ENCODE measurements around the gene XPNPEP1.

The XPNPEP1 gene

GRCh38 chr10:109861081-109861480, 62.2 kb downstream of the XPNPEP1 start:
- no peak for DNase-seq

GRCh38 chr10:109859221-109859620, 64.1 kb downstream of the XPNPEP1 start:
- no peak for DNase-seq

- DNase-seq, result no peak
Observed at GRCh38 chr10:109855746-109856145, 67.6 kb downstream of the XPNPEP1 start.

DNA sequence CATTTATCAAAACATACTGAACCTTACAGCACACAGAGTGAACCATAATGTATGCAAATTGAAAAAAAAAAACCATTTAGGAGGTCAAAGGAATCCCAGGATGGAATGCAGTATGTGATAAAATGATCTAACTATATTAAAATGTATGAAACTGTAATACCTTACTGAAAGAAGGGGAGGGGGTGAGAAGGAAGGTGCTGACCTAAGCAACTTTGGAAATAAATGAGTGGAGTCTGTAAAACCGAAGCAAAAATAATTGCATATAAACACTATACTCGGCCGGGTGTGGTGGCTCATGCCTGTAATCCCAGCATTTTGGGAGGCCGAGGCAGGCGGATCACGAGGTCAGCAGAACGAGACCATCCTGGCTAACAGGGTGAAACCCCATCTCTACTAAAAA, 69.4 kb downstream of the XPNPEP1 start:
- DNase-seq, result no peak

DNA sequence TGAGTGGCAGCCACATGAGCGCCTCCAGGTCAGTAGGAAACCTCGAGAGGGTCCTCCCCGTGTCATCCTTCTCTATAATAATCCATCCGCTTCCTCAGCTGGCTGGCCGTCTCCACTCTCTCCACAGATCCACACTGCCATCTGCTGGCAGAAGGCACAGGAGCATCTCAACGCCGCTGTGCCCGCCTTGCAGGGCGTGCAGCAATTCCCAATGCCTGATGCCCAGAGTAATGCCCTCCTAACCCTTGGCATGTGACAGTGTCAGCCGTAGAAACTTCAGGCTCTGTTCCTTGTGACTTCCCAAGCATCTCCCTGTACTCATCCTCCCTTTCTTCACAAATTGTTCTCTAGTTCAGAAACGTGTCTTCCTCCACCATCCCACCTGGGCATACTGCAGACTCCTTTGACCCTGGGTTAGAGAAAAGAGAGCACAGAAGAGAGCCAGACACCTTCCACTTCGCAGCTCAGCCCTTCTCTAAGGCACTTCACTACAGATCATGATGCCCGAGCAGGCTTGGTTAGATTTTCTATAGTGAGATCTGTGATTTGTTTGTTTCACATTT, 70.8 kb downstream of the XPNPEP1 start:
- DNase-seq, result no peak

GRCh38 chr10:109851616-109852474, 71.5 kb downstream of the XPNPEP1 start:
- DNase-seq, result no peak

GRCh38 chr10:109846832-109847231, 76.5 kb downstream of the XPNPEP1 start:
- no peak for DNase-seq

- no peak for DNase-seq
Observed at GRCh38 chr10:109845308-109845707, 78.0 kb downstream of the XPNPEP1 start.

DNA sequence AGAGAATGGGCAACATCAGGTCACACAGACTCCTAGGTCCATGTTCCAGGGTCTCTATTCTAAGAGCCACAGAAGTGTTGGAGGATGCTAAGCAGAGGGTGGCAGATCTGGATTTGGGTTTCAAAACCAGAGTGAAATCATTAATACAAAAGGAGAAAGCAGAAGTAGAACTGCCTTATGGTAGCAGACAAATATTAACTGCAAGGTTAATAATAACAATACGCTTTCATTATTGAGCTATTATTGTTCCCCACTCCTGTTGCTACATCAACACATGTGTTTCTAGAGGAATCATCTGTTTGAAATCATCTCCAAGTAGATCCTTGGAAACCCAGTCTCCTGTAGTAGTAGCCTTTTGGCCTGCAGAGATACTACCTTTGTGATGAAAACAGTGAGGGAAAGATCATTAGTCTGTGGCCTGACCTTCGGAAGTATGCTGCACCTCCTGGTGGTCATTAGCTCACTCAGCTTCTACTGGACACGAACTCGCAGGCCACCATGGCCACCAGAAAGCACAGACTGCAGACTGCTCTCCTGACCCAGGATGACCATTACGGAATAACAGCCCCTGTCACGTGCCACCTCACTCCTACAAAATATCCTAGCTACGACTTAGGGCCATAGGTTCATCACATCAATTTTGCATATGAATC, 84.6 kb downstream of the XPNPEP1 start:
- no peak for DNase-seq

DNA sequence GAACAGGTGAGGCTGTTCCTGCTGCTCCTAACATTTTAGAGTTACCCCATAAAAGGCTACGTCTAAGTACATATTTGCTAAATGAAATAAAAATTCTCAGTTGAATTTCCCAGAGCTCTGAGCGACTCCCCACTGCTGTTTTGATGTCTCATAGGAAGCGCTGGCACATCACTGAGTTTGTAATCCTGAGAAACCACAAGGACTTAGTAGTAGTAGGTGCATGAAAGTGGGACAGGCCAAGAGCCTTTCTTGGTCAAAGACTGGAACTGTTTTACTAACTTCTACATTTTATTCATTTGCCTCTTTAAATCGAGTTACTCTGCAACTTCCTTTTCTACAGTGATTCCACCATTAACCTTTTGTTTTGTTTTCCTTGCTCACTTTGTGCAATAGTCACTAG, 85.9 kb downstream of the XPNPEP1 start:
- no peak for DNase-seq

DNA sequence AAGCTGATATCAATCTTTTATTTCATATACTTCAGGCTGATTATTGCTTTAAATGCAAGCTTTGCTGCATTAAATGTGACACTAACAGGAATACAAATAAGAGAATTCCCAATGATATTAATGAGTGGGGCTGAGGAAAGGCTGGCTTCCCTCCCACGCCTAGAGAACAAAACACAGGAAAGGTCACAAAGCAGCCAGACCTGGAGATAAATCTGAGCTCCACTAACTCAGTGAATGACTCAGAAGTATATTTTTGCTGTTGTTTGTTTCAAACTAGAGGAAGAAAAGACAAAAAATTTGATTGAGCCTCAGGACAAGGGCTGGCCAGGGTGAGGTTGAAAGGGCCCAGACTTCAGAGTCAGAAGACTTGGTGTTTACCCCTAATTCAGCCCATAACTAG, 88.1 kb downstream of the XPNPEP1 start:
- no peak for DNase-seq

GRCh38 chr10:109831846-109832245, 91.5 kb downstream of the XPNPEP1 start:
- no peak for DNase-seq

- DNase-seq, result no peak
Observed at GRCh38 chr10:109824206-109824605, 99.1 kb downstream of the XPNPEP1 start.

GRCh38 chr10:109823196-109823595, 100.1 kb downstream of the XPNPEP1 start:
- no peak for DNase-seq

DNA sequence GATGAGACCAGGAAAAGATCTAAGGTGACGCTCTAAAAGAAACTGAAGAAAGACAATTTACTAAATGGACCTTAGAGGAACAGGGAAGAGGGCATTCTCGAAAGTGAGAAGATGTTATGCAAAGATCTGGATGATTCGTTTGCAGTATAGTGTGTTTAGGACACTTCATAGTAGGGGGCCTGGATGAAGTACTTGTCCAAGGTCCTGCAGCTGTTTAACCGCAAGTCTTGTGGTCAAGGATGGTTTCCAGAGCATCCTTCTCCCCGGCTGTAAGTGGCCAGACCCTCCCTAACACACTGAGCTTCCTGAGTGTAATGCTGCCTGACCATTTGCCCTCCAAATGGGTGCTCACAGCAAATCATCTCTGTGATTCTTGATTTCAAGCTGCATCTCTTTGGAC, 101.6 kb downstream of the XPNPEP1 start:
- DNase-seq, result no peak

DNA sequence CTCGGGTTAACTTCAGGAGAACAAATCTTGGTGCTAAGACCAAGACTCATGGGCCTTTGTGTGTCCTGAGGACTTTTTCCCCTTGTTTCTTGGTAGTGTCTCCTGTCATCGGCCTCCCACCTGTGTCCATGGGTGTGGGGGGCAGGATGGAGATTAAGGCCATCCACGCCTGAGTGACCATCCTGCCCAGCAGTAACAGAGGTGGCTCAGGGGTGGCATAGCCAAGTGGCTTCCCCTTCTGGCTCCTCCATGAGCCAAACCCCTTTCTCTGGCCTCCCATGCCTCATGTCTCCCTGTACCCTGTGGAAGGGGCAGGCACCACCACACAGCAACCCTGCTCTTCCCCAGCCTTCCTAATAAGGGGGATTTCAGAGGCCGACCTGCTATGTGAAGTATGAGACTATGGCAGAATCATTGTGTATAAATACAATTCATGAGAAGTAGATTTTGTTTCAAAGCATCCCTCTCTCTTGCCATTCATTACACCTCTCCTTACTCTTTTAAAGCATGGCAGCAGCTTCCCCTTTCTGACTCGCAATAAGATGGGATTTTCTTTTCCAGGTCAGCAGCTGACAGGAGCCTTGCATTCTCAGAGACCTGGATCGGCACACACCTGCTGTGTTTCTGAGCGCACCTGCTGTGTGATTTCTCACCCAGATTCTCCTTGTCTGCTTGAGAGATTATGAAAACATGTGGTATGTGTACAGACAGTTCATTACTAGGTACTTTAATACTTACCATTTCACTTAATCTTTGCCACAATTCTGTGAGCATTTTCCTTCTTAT, 102.5 kb downstream of the XPNPEP1 start:
- no peak for DNase-seq

DNA sequence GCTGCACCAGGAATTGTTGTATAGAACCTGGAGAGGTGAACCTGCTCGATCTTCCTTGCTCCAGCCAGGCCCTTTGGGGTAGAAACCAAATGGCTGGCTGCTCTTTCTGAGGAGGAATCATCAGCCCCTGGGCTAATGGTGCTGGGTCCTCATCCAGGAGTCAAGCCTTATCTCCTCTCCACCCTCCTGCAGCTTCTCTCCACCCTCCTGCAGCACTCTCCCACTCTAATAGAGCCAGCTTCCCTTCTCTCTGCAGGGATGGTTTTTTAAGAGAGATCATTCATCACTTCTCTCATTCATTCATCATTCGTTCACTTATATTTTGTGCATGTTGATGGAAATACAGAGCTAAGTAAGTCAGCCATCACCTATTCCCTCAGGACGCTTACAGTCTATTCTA, 103.5 kb downstream of the XPNPEP1 start:
- no peak for DNase-seq
